GM12873 (cell line): ENCODE results near the gene MYO3A.

ENCODE experiments used
- CTCF ChIP-seq: IDR thresholded peaks from 2 replicates; pipeline ENCODE4 v1.5.1; 2012; ENCODE audit warnings: low read depth, mild to moderate bottlenecking, moderate library complexity, low read length, control low read depth; ENCODE audit not compliant: insufficient read depth; ENCODE audit errors: missing control alignments

The MYO3A gene

GRCh38 chr10:26138613-26139012 lies 204.6 kb downstream of the MYO3A start:
- no peak for TF ChIP-seq CTCF

- no peak for TF ChIP-seq CTCF
Measured at GRCh38 chr10:26156019-26156418, 222.0 kb downstream of the MYO3A start.

GRCh38 chr10:26157734-26158133 lies 223.7 kb downstream of the MYO3A start:
- TF ChIP-seq CTCF, result peak; percentile 25

- TF ChIP-seq CTCF, result no peak
Measured at GRCh38 chr10:26169466-26169865, 235.4 kb downstream of the MYO3A start.

GRCh38 chr10:26172131-26172530 lies 238.1 kb downstream of the MYO3A start:
- no peak for TF ChIP-seq CTCF

- TF ChIP-seq CTCF, result no peak
Measured at GRCh38 chr10:26173837-26174236, 239.8 kb downstream of the MYO3A start.

- TF ChIP-seq CTCF, result no peak
Measured at GRCh38 chr10:26177341-26177740, 243.3 kb downstream of the MYO3A start.

GRCh38 chr10:26194275-26194674 lies 260.2 kb downstream of the MYO3A start:
- TF ChIP-seq CTCF, result no peak
